Rectal smooth muscle tissue (tissue), 1 donor: Measurements from ENCODE around the gene SLC35D2.
"Not testable (repeated sequence)": the region's sequence is repeated elsewhere in the genome, so short reads cannot be mapped to it uniquely, and the experiment has no call there.

ENCODE experiments used
- H3K27ac ChIP-seq: one replicate; pipeline ENCODE4 v1.7.0; 2013; ENCODE audit warnings: low read depth, low read length, inconsistent platforms
- H3K27me3 ChIP-seq: one replicate; pipeline ENCODE4 v1.7.0; 2013; ENCODE audit warnings: low read length; ENCODE audit not compliant: control insufficient read depth, insufficient read depth
- H3K36me3 ChIP-seq: one replicate; pipeline ENCODE4 v1.7.0; 2013; ENCODE audit warnings: low read length; ENCODE audit not compliant: control insufficient read depth, insufficient read depth
- H3K4me1 ChIP-seq: one replicate; pipeline ENCODE4 v1.7.0; 2013; ENCODE audit warnings: low read length; ENCODE audit not compliant: control insufficient read depth, insufficient read depth
- H3K4me3 ChIP-seq: one replicate; pipeline ENCODE4 v1.7.0; 2013; ENCODE audit warnings: low read length
- H3K9ac ChIP-seq: one replicate; pipeline ENCODE4 v1.7.0; 2013; ENCODE audit warnings: low read length

SLC35D2 gene

GRCh38 chr9:96338299-96338698 lies 45.2 kb downstream of the SLC35D2 start:
- Histone ChIP-seq H3K27me3 (no peaks in the 10 kb centered on the region), H3K4me3 (no peak overlapping the region), H3K27ac (no peak overlapping the region), H3K36me3 (no peaks in the 10 kb centered on the region), H3K9ac (no peak overlapping the region), H3K4me1 (no peaks in the 10 kb centered on the region)

DNA sequence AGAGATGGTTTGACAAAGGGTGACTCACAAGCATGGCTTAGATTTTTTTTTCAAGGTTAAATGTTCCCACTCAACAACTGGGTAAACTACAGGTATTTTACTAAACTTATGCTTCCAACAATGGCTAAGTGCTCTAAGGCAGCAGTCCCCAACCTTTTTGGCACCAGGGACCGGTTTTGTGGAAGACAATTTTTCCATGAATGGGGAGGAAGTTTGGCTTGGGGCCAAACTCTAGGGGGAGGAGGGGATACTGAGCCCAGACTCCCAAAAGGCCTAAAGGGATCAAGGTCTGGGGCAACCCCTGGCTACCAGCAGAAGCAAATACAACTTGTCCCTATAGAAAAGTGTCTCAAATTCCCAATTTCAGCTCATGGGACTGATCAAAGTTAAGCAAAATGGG lies 49.6 kb downstream of the SLC35D2 start:
- H3K4me1 ChIP-seq, result no peaks in the 10 kb centered on the region
- H3K27me3 ChIP-seq, result no peaks in the 10 kb centered on the region
- no peak overlapping the region for H3K9ac ChIP-seq
- H3K27ac ChIP-seq, result no peak overlapping the region
- H3K4me3 ChIP-seq, result no peak overlapping the region
- H3K36me3 ChIP-seq, result peaks cover 2% of the 10 kb centered on the region

GRCh38 chr9:96331236-96331947 lies 52.1 kb downstream of the SLC35D2 start:
- no peaks in the 10 kb centered on the region for H3K4me1 ChIP-seq
- H3K36me3 ChIP-seq, result peaks cover 2% of the 10 kb centered on the region
- H3K9ac ChIP-seq, result no peak overlapping the region
- H3K27ac ChIP-seq, result no peak overlapping the region
- no peak overlapping the region for H3K4me3 ChIP-seq
- H3K27me3 ChIP-seq, result no peaks in the 10 kb centered on the region

DNA sequence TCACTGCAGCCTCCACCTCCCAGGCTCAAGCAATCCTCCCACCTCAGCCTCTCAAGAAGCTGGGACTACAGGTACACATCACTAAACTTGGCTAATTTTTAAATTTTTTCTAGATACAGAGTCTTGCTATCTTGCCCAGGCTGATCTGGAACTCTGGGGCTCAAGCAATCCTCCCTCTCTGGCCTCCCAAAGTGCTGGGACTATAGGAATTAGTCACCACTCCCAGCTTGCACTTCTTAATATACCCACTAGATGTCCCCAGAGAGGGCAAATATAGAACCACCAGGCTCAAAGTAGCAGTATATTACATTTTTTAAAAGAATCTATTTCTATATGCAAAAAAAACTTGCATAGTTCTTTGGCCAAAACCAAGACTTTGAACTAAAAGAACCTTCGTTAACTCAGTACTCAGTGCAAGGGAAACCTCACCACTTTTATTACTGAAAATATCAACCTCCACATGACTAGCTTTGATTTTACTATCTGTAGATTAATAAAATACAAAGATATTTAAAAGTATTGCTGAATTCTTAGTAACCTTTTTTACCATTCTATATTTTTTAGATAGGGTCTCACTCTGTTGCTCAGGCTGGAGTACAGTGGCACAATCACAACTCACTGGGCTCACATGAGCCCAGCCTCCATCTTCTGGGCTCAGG lies 55.7 kb downstream of the SLC35D2 start:
- Histone ChIP-seq H3K4me1 (no peaks in the 10 kb centered on the region), H3K4me3 (no peak overlapping the region), H3K9ac (no peak overlapping the region), H3K36me3 (peaks cover 2% of the 10 kb centered on the region), H3K27me3 (no peaks in the 10 kb centered on the region), H3K27ac (no peak overlapping the region)

GRCh38 chr9:96323169-96323568 lies 60.3 kb downstream of the SLC35D2 start:
- Histone ChIP-seq H3K4me3 (no peak overlapping the region), H3K36me3 (no peaks in the 10 kb centered on the region), H3K27ac (no peak overlapping the region), H3K9ac (no peak overlapping the region), H3K4me1 (no peaks in the 10 kb centered on the region), H3K27me3 (no peaks in the 10 kb centered on the region)

DNA sequence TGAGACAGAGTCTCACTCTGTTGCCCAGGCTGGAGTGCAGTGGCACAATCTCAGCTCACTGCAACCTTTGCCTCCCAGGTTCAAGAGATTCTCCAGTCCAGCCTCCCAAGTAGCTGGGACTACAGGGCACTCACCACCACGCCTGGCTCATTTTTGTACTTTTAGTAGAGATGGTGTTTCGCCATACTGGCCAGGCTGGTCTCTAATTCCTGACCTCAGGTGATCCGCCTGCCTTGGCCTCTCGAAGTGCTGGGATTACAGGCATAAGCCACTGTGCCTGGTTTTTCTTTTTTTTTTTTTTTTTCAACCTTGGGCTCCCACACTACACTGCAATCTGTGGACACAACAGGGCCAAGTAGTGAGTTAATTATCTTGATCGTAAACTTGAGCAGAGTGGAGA lies 60.8 kb downstream of the SLC35D2 start:
- H3K27ac ChIP-seq, H3K36me3 ChIP-seq, H3K4me3 ChIP-seq, H3K27me3 ChIP-seq, H3K4me1 ChIP-seq, H3K9ac ChIP-seq: not testable (repeated sequence)

GRCh38 chr9:96322210-96322609 lies 61.3 kb downstream of the SLC35D2 start:
- not testable (repeated sequence) for H3K36me3 ChIP-seq, H3K27me3 ChIP-seq, H3K27ac ChIP-seq, H3K9ac ChIP-seq, H3K4me3 ChIP-seq, H3K4me1 ChIP-seq

GRCh38 chr9:96321515-96321914 lies 62.0 kb downstream of the SLC35D2 start:
- no peaks in the 10 kb centered on the region for H3K4me1 ChIP-seq
- no peaks in the 10 kb centered on the region for H3K36me3 ChIP-seq
- H3K9ac ChIP-seq, result no peak overlapping the region
- no peak overlapping the region for H3K4me3 ChIP-seq
- H3K27ac ChIP-seq, result no peak overlapping the region
- H3K27me3 ChIP-seq, result no peaks in the 10 kb centered on the region

GRCh38 chr9:96320749-96321280 lies 62.7 kb downstream of the SLC35D2 start:
- H3K27me3 ChIP-seq, result no peaks in the 10 kb centered on the region
- no peaks in the 10 kb centered on the region for H3K36me3 ChIP-seq
- no peak overlapping the region for H3K9ac ChIP-seq
- H3K27ac ChIP-seq, result no peak overlapping the region
- H3K4me3 ChIP-seq, result no peak overlapping the region
- no peaks in the 10 kb centered on the region for H3K4me1 ChIP-seq

DNA sequence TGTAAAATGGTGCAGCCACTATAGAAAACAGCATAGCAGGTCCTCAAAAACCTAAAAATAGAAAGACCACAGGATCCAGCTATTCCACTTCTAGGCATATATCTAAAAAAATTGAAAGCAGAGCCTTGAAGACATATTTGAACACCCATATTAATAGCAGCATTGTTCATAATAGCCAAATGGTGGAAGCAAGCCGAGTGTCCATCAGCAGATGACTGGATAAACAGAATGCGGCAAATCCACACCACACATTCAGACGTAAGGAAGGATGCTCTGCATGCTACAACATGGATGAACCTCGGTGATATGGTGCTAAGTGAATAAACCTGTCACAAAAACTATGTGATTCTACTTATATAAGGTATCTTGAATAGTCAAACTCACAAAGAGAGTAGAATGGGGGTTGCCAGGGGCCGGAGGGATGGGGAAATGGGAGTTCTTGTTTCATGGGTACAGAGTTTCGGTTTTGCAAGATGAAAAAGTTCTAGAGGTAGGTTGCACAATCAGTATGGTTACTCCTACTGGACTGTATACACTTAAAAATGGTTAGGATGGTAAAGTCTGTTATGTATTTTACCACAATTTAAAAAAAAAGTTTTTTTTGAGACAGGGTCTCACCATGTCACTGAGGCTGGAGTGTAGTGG lies 64.5 kb downstream of the SLC35D2 start:
- Histone ChIP-seq H3K27ac (no peak overlapping the region), H3K27me3 (no peaks in the 10 kb centered on the region), H3K36me3 (peaks cover 2% of the 10 kb centered on the region), H3K9ac (no peak overlapping the region), H3K4me1 (no peaks in the 10 kb centered on the region), H3K4me3 (no peak overlapping the region)

DNA sequence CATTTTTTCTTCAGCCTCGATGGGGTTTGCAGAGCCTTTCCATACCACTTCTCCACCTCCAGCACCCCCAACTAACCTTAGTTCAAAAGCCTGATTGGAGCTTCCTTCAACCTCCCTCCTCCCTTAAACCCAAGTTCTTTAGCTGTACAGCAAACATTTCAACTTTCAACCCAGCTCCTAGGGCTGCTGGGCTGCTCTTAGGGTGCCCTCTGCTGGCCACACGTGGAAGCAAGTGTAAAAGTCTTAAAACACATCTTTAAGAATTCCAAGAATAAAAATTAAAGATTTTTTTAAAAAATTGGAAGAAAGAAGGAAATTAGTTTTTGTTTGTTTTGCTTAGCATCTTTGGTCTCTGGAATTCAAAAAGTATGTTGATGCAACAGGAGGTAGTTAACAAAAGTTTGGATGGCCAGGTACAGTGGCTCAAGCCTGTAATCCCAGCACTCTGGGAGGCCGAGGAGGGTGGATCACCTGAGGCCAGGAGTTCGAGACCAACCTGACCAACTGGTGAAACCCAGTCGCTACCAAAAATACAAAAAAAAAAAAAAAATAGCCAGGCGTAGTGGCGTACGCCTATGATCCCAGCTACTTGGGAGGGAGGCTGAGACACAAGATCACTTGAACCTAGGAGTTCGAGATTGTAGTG lies 66.1 kb downstream of the SLC35D2 start:
- H3K36me3 ChIP-seq, result peaks cover 2% of the 10 kb centered on the region
- H3K4me1 ChIP-seq, result no peaks in the 10 kb centered on the region
- H3K27ac ChIP-seq, result no peak overlapping the region
- H3K9ac ChIP-seq, result no peak overlapping the region
- H3K27me3 ChIP-seq, result no peaks in the 10 kb centered on the region
- no peak overlapping the region for H3K4me3 ChIP-seq

DNA sequence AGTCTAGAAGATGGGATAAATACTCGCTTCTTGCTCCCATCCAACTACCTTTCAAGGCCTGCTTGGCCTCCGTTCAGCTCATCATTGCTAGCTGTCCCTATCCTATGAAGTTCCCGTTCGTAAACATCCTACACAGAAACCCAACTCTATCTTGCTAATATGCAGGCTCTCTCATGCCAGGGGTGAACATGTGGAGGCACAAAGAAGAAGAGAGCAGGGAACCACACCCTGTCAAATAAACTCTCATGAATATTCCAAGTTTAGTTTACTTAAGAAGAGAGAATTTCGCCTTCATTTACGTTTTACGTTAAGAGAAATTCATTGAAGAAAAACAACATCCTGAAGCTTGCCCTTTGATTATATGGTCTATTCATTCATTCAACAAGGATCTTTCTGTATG lies 73.7 kb downstream of the SLC35D2 start:
- no peak overlapping the region for H3K27ac ChIP-seq
- H3K27me3 ChIP-seq, result no peaks in the 10 kb centered on the region
- no peak overlapping the region for H3K9ac ChIP-seq
- peaks cover 2% of the 10 kb centered on the region for H3K36me3 ChIP-seq
- no peak overlapping the region for H3K4me3 ChIP-seq
- no peaks in the 10 kb centered on the region for H3K4me1 ChIP-seq
